HepG2 (cell line): ENCODE measurements around the gene ACSS1. TPM values are rescaled to one million over a fixed set of nuclear protein-coding genes. Genes with fewer than 3 reads are reported as not detected.
A peak's percentile ranks its signal among the peaks of the same experiment; 100 is the strongest.

ENCODE experiments used
- MEIS1 ChIP-seq: sonication (generic); formaldehyde crosslinking; IDR thresholded peaks from 2 replicates; pipeline ENCODE4 v1.9.0; 2021; ENCODE audit warnings: mild to moderate bottlenecking, missing genetic modification reagents, moderate library complexity, borderline replicate concordance
- RFX1 ChIP-seq: fragments of 450-650 bp; IDR thresholded peaks from 2 replicates; pipeline ENCODE4 v1.6.1; 2017
- SOX5 ChIP-seq: IDR thresholded peaks from 2 replicates; pipeline ENCODE4 v1.6.1; 2016; ENCODE audit warnings: borderline replicate concordance
- ZNF253 ChIP-seq: sonication (generic); formaldehyde crosslinking; IDR thresholded peaks from 2 replicates; pipeline ENCODE4 v1.8.0; 2022; ENCODE audit warnings: mild to moderate bottlenecking, missing genetic modification reagents, borderline replicate concordance
- ZNF660 ChIP-seq: sonication (generic); formaldehyde crosslinking; IDR thresholded peaks from 2 replicates; pipeline ENCODE4 v1.5.1; 2020; ENCODE audit warnings: mild to moderate bottlenecking, low read depth, missing genetic modification reagents, borderline replicate concordance
- polyA plus RNA-seq, 8 experiments: library from polyadenylated mRNA; depleted of rRNA in 3 of 8; stranded (reverse) in 7 of 8; unstranded in 1 of 8; fragments of >200 nt; fragmentation: Illumina TruSeq in 4 of 8; extraction: Trizol in 4 of 8; gene quantifications; 2 replicates each; pipeline versions ENCODE4 v1.2.1 to v1.2.3, GENCODE V29; 2011 to 2016; ENCODE audit warnings: low read depth in 4 of 8, missing spikeins in 1 of 8, mixed read lengths in 1 of 8; ENCODE audit not compliant: insufficient read depth in 1 of 8
- total RNA-seq, 5 experiments: library from RNA; depleted of rRNA; stranded (reverse); fragments of >200 nt; fragmentation: Illumina TruSeq; extraction: Trizol; gene quantifications; 2 replicates each; pipeline ENCODE4 v1.2.3, GENCODE V29; 2016; ENCODE audit warnings: low read depth in 1 of 5
- TF ChIP-seq, protein P1 (sequence below): sonication (generic); formaldehyde crosslinking; IDR thresholded peaks from 2 replicates; pipeline ENCODE4 v1.5.0; 2020; ENCODE audit warnings: missing genetic modification reagents
- TF ChIP-seq, protein P2 (sequence below), 2 experiments: fragments of 450-650 bp in 1 of 2; sonication (generic) in 1 of 2; formaldehyde crosslinking in 1 of 2; IDR thresholded peaks; 2 replicates each; pipeline versions ENCODE4 v1.6.1 to v1.8.0; 2016 to 2022; ENCODE audit warnings: antibody characterized with exemption in 1 of 2, mild to moderate bottlenecking in 1 of 2, missing genetic modification reagents in 1 of 2
- TF ChIP-seq, protein P3 (sequence below): sonication (generic); formaldehyde crosslinking; IDR thresholded peaks from 2 replicates; pipeline ENCODE4 v1.4.0; 2020; ENCODE audit warnings: missing genetic modification reagents, mild to moderate bottlenecking, borderline replicate concordance
- TF ChIP-seq, protein P4 (sequence below): fragments of 450-650 bp; IDR thresholded peaks from 2 replicates; pipeline ENCODE4 v1.6.1; 2016
- TF ChIP-seq, protein P5 (sequence below): sonication (generic); formaldehyde crosslinking; IDR thresholded peaks from 2 replicates; pipeline ENCODE4 v1.8.0; 2022; ENCODE audit warnings: missing genetic modification reagents, mild to moderate bottlenecking, moderate library complexity, borderline replicate concordance

Gene ACSS1
- total and polyA plus RNA-seq, 2 of the 13 experiments (the other 11 are each of a cell fraction or from before 2014, with no cell fraction given), result 15.2 to 41.6 TPM

DNA sequence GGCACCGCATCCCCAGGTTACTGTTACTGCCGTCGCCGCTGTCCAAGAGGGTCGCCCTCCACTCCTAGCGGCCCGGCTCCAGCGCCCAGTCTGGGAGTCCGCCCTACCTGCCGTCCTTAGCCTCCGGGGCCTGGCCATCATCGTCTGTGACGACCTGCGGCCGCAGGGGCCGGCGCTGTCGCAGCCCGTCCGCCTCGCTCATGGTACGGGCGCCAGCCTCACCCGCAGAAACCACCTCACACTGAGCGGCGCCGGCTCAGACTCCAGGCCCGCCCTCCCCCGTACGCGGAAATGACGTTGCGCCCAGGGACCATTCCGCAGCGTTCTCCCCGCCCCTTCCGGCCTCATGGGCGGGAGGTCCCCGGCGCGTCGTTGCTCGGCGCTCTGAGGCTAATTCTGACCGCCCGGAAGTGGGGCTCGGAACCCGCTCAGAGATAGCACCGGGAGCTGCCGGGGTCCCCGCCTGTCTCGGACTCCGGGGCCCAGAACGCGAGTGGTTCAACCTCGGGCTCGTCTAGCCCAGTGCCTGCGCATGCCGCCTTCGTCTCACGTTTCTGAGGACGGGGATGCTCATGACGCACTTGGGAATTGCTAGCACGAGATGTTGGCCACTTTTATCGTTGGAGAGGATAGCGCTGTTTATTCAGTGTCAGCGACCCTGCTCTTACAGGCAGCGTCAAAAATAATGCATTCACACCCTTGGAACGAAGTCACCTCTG, 65.3 kb downstream of the ACSS1 start, which contains the start of gene APMAP (continued):
- peak; percentile 63; the same call in 1 of the 2 replicates for TF ChIP-seq SOX5 (CRISPR knock-in tag)
- TF ChIP-seq RFX1, result no peak
- TF ChIP-seq, protein P1, sequence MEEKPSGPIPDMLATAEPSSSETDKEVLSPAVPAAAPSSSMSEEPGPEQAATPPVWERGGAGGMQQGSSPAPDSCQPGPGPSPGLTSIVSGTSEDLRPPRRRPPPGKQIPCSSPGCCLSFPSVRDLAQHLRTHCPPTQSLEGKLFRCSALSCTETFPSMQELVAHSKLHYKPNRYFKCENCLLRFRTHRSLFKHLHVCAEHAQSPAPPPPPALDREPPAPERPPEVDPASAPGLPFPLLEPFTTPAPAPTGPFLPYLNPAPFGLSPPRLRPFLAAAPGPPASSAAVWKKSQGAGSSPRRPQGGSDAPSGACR (CRISPR knock-in tag), result peak; percentile 85; the same call in 1 of the 2 replicates
- peak; percentile 90; the same call in 1 of the 2 replicates for TF ChIP-seq ZNF253
- TF ChIP-seq, protein P2, sequence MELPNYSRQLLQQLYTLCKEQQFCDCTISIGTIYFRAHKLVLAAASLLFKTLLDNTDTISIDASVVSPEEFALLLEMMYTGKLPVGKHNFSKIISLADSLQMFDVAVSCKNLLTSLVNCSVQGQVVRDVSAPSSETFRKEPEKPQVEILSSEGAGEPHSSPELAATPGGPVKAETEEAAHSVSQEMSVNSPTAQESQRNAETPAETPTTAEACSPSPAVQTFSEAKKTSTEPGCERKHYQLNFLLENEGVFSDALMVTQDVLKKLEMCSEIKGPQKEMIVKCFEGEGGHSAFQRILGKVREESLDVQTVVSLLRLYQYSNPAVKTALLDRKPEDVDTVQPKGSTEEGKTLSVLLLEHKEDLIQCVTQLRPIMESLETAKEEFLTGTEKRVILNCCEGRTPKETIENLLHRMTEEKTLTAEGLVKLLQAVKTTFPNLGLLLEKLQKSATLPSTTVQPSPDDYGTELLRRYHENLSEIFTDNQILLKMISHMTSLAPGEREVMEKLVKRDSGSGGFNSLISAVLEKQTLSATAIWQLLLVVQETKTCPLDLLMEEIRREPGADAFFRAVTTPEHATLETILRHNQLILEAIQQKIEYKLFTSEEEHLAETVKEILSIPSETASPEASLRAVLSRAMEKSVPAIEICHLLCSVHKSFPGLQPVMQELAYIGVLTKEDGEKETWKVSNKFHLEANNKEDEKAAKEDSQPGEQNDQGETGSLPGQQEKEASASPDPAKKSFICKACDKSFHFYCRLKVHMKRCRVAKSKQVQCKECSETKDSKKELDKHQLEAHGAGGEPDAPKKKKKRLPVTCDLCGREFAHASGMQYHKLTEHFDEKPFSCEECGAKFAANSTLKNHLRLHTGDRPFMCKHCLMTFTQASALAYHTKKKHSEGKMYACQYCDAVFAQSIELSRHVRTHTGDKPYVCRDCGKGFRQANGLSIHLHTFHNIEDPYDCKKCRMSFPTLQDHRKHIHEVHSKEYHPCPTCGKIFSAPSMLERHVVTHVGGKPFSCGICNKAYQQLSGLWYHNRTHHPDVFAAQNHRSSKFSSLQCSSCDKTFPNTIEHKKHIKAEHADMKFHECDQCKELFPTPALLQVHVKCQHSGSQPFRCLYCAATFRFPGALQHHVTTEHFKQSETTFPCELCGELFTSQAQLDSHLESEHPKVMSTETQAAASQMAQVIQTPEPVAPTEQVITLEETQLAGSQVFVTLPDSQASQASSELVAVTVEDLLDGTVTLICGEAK (IDR thresholded peaks at IDR 0.05), result peak; percentile 81
- TF ChIP-seq, protein P2 (CRISPR knock-in tag; IDR thresholded peaks at IDR 0.05), result peak; percentile 92
- TF ChIP-seq MEIS1 (CRISPR knock-in tag), result peak; percentile 86; the same call in 1 of the 2 replicates
- TF ChIP-seq, protein P3, sequence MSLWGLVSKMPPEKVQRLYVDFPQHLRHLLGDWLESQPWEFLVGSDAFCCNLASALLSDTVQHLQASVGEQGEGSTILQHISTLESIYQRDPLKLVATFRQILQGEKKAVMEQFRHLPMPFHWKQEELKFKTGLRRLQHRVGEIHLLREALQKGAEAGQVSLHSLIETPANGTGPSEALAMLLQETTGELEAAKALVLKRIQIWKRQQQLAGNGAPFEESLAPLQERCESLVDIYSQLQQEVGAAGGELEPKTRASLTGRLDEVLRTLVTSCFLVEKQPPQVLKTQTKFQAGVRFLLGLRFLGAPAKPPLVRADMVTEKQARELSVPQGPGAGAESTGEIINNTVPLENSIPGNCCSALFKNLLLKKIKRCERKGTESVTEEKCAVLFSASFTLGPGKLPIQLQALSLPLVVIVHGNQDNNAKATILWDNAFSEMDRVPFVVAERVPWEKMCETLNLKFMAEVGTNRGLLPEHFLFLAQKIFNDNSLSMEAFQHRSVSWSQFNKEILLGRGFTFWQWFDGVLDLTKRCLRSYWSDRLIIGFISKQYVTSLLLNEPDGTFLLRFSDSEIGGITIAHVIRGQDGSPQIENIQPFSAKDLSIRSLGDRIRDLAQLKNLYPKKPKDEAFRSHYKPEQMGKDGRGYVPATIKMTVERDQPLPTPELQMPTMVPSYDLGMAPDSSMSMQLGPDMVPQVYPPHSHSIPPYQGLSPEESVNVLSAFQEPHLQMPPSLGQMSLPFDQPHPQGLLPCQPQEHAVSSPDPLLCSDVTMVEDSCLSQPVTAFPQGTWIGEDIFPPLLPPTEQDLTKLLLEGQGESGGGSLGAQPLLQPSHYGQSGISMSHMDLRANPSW, result 0 out of 2 replicates have a peak, but pooled peaks have one; percentile 7
- TF ChIP-seq, protein P4, sequence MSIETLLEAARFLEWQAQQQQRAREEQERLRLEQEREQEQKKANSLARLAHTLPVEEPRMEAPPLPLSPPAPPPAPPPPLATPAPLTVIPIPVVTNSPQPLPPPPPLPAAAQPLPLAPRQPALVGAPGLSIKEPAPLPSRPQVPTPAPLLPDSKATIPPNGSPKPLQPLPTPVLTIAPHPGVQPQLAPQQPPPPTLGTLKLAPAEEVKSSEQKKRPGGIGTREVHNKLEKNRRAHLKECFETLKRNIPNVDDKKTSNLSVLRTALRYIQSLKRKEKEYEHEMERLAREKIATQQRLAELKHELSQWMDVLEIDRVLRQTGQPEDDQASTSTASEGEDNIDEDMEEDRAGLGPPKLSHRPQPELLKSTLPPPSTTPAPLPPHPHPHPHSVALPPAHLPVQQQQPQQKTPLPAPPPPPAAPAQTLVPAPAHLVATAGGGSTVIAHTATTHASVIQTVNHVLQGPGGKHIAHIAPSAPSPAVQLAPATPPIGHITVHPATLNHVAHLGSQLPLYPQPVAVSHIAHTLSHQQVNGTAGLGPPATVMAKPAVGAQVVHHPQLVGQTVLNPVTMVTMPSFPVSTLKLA, result no peak
- TF ChIP-seq ZNF660 (CRISPR knock-in tag), result no peak; the same call in 1 of the 2 replicates
- TF ChIP-seq, protein P5, sequence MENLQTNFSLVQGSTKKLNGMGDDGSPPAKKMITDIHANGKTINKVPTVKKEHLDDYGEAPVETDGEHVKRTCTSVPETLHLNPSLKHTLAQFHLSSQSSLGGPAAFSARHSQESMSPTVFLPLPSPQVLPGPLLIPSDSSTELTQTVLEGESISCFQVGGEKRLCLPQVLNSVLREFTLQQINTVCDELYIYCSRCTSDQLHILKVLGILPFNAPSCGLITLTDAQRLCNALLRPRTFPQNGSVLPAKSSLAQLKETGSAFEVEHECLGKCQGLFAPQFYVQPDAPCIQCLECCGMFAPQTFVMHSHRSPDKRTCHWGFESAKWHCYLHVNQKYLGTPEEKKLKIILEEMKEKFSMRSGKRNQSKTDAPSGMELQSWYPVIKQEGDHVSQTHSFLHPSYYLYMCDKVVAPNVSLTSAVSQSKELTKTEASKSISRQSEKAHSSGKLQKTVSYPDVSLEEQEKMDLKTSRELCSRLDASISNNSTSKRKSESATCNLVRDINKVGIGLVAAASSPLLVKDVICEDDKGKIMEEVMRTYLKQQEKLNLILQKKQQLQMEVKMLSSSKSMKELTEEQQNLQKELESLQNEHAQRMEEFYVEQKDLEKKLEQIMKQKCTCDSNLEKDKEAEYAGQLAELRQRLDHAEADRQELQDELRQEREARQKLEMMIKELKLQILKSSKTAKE (CRISPR knock-in tag), result no peak
